Fibroblast of skin of right biceps (primary cell): Measurements from ENCODE around the gene KRTAP10-10.

Experiments used
- DNase-seq: peaks from one replicate; pipeline ENCODE4 v3.0.0-alpha.2; 2013

KRTAP10-10 gene

GRCh38 chr21:44686000-44686781 lies 49.0 kb downstream of the KRTAP10-10 start:
- DNase-seq: no peak

DNA sequence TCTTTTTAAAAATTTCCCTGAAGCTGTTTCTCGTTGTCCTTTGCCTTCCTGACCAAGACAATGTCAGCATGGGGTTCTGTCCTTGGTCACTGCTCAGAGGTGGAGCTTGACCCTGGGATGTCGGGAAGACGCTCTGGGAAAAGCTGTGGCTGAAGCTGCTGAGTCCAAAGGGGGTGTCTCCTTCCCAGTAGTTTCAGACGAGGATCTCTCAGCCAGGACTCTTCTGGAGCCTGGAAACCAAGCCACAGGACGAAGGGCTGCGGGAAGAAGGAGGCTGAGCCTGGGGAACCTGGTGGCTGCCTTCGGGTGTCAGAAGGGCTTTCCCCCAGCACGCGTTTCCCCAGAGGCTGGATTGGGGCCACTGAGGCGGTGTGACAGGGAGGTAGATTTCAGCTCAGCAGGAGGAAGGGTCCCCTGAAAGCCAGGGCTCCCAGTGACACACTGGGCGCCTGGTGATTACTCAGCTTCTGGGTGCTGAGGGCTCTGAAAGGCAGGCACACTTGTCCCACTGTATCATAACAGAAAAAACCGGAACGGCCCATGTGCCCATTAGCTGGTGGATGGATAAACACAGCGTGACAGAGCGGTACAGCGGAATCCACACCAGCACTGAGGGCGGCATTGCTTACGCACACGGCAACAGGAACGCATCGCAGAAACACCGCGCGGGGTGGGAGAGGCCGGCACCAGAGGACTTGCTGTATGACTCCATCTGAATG lies 49.8 kb downstream of the KRTAP10-10 start:
- DNase-seq: no peak

DNA sequence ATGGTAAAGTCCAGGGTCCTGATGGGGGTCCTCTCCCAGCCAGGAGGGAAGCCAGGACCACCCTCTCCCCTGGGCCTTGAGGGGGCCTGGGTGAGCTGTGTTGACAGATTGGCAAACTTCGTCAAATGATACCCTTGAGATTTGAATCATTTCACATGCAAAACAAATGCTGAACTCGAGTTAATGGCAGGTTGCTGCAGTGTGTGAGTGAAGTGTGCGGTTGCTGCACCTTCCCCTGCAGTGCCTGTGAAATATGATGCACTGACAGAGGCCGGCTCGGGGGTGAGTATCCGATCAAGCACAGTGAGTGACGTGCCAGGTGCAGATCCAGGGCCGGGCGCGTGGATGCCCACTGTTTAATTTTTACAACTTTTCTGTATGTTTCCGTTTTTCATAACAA lies 50.5 kb downstream of the KRTAP10-10 start:
- DNase-seq: no peak
